H1 (cell line): ENCODE data around the gene PRDM15. TPM values are rescaled to one million over a fixed set of nuclear protein-coding genes. Genes with fewer than 3 reads are reported as not detected.

ENCODE experiments used
- CTCF ChIA-PET: fragments of 300-600 bp; sonication (Branson Sonifier 250); formaldehyde crosslinking; loops from one replicate; lab custom pipeline; 2021; ENCODE audit not compliant: partially characterized antibody; lab: Charles Lee
- POLR2A ChIA-PET: fragments of 300-600 bp; sonication (Branson Sonifier 250); formaldehyde crosslinking; loops from one replicate; lab custom pipeline; 2021; ENCODE audit warnings: inconsistent platforms; ENCODE audit not compliant: partially characterized antibody; lab: Charles Lee
- DNase-seq, 2 experiments: peaks; one replicate each; pipeline versions ENCODE4 v3.0.0 to v3.0.0-alpha.2; 2010 to 2022; ENCODE audit warnings: low spot score in 2 of 2, low read depth in 1 of 2, mixed read lengths in 1 of 2
- FAIRE-seq: peaks from 2 replicates; lab custom pipeline; 2011; peaks lifted over from hg19 to GRCh38; lab: Jason Lieb, UNC
- H2AFZ ChIP-seq: 2 replicates; pipeline ENCODE4 v1.8.1; 2012; ENCODE audit warnings: low read length, inconsistent platforms
- H2AK5ac ChIP-seq: 2 replicates; pipeline ENCODE4 v1.6.1; 2013; ENCODE audit warnings: low read depth, low read length
- H2BK120ac ChIP-seq: replicated peaks from 2 replicates; pipeline ENCODE3; 2013; ENCODE audit warnings: low read depth, low read length, inconsistent platforms
- H2BK12ac ChIP-seq: 2 replicates; pipeline ENCODE4 v1.6.1; 2013; ENCODE audit warnings: low read depth, low read length
- H2BK15ac ChIP-seq: 2 replicates; pipeline ENCODE4 v1.6.1; 2013; ENCODE audit warnings: low read length
- H2BK20ac ChIP-seq: 2 replicates; pipeline ENCODE4 v1.6.1; 2013; ENCODE audit warnings: low read length
- H2BK5ac ChIP-seq: 2 replicates; pipeline ENCODE4 v1.6.1; 2013; ENCODE audit warnings: low read depth, low read length
- H3K14ac ChIP-seq: 2 replicates; pipeline ENCODE4 v1.6.1; 2013; ENCODE audit warnings: inconsistent platforms; ENCODE audit not compliant: insufficient read length
- H3K18ac ChIP-seq: 2 replicates; pipeline ENCODE4 v1.6.1; 2013; ENCODE audit warnings: low read length; ENCODE audit errors: extremely low read depth
- H3K23ac ChIP-seq: 2 replicates; pipeline ENCODE4 v1.6.1; 2013; ENCODE audit warnings: inconsistent platforms; ENCODE audit not compliant: insufficient read length
- H3K23me2 ChIP-seq: 2 replicates; pipeline ENCODE4 v1.6.1; 2013; ENCODE audit warnings: low read depth, low read length
- H3K27ac ChIP-seq: 2 replicates; pipeline ENCODE4 v1.6.1; 2011; ENCODE audit warnings: low read depth, low read length, inconsistent platforms
- H3K27me3 ChIP-seq, 4 experiments: replicated peaks in 1 of 4; 1 replicate in 1 of 4; 2 replicates in 3 of 4; pipeline versions ENCODE4 v1.6.1 to v1.8.1; 2011 to 2013; ENCODE audit warnings: low read length in 3 of 4, mild to moderate bottlenecking in 3 of 4, inconsistent platforms in 2 of 4, mixed read lengths in 2 of 4, moderate library complexity in 1 of 4; ENCODE audit not compliant: control insufficient read depth in 3 of 4, insufficient read depth in 3 of 4; ENCODE audit errors: extremely low read depth in 1 of 4
- H3K36me3 ChIP-seq, 4 experiments: 2 replicates each; pipeline versions ENCODE4 v1.6.1 to v1.8.1; 2011 to 2013; ENCODE audit warnings: mild to moderate bottlenecking in 4 of 4, low read length in 3 of 4, moderate library complexity in 2 of 4, control low read depth in 1 of 4, inconsistent platforms in 1 of 4; ENCODE audit not compliant: insufficient read depth in 4 of 4, control insufficient read depth in 2 of 4
- H3K4ac ChIP-seq: replicated peaks from 2 replicates; pipeline ENCODE3; 2013; ENCODE audit warnings: low read length, low read depth, mixed read lengths, inconsistent platforms; ENCODE audit not compliant: insufficient read length
- H3K4me1 ChIP-seq, 4 experiments: replicated peaks in 1 of 4; 1 replicate in 1 of 4; 2 replicates in 3 of 4; pipeline versions ENCODE4 v1.6.1 to v1.8.1; 2011 to 2013; ENCODE audit warnings: low read length in 3 of 4, inconsistent platforms in 2 of 4, mixed read lengths in 1 of 4; ENCODE audit not compliant: insufficient read depth in 4 of 4, control insufficient read depth in 3 of 4
- H3K4me2 ChIP-seq, 2 experiments: 2 replicates each; pipeline versions ENCODE4 v1.6.1 to v1.8.1; 2011 to 2013; ENCODE audit warnings: low read depth in 2 of 2, low read length in 2 of 2, control low read depth in 1 of 2, inconsistent platforms in 1 of 2, mild to moderate bottlenecking in 1 of 2; ENCODE audit not compliant: insufficient read depth in 1 of 2
- H3K4me3 ChIP-seq, 4 experiments: fragments of 200-600, 300-600 bp in 1 of 4; sonication (generic), shearing (Covaris generic), sonication (Bioruptor Twin) in 1 of 4; 2 replicates each; pipeline versions ENCODE4 v1.5.1 to v1.8.1; 2011 to 2016; ENCODE audit warnings: low read length in 4 of 4, low read depth in 3 of 4, control low read depth in 2 of 4, inconsistent platforms in 2 of 4, mild to moderate bottlenecking in 2 of 4, mixed read lengths in 1 of 4, moderate library complexity in 1 of 4; ENCODE audit not compliant: insufficient read depth in 2 of 4; ENCODE audit errors: extremely low read depth in 1 of 4
- H3K56ac ChIP-seq: replicated peaks from 2 replicates; pipeline ENCODE3; 2013; ENCODE audit warnings: low read depth, mild to moderate bottlenecking, mixed read lengths, low read length, inconsistent platforms; ENCODE audit not compliant: insufficient read length
- H3K79me1 ChIP-seq: 2 replicates; pipeline ENCODE4 v1.6.1; 2013; ENCODE audit warnings: low read depth, low read length, control low read depth
- H3K79me2 ChIP-seq, 2 experiments: 2 replicates each; pipeline versions ENCODE4 v1.6.1 to v1.8.1; 2012 to 2013; ENCODE audit warnings: low read length in 2 of 2, mild to moderate bottlenecking in 2 of 2, inconsistent platforms in 1 of 2; ENCODE audit not compliant: insufficient read depth in 2 of 2, control insufficient read depth in 1 of 2
- H3K9ac ChIP-seq, 4 experiments: replicated peaks in 1 of 4; 1 replicate in 1 of 4; 2 replicates in 3 of 4; pipeline versions ENCODE4 v1.6.1 to v1.8.1; 2011 to 2013; ENCODE audit warnings: low read depth in 3 of 4, low read length in 3 of 4, control low read depth in 2 of 4, mild to moderate bottlenecking in 2 of 4, moderate library complexity in 2 of 4, inconsistent platforms in 1 of 4; ENCODE audit errors: extremely low read depth in 1 of 4
- H3K9me3 ChIP-seq, 2 experiments: 2 replicates each; pipeline versions ENCODE4 v1.6.1 to v1.8.1; 2012 to 2013; ENCODE audit warnings: mild to moderate bottlenecking in 2 of 2, moderate library complexity in 2 of 2, control low read depth in 1 of 2, inconsistent platforms in 1 of 2, low read depth in 1 of 2, low read length in 1 of 2, mixed read lengths in 1 of 2; ENCODE audit not compliant: insufficient read depth in 2 of 2
- H4K20me1 ChIP-seq, 2 experiments: replicated peaks in 1 of 2; 2 replicates each; pipeline versions ENCODE3 to v1.8.1; 2011 to 2013; ENCODE audit warnings: inconsistent platforms in 2 of 2, low read length in 2 of 2, mild to moderate bottlenecking in 1 of 2; ENCODE audit not compliant: insufficient read depth in 2 of 2, control insufficient read depth in 1 of 2
- H4K5ac ChIP-seq: 2 replicates; pipeline ENCODE4 v1.6.1; 2013; ENCODE audit warnings: low read length, low read depth, mixed read lengths, inconsistent platforms; ENCODE audit not compliant: insufficient read length
- H4K8ac ChIP-seq: 2 replicates; pipeline ENCODE4 v1.8.0; 2013; ENCODE audit warnings: mild to moderate bottlenecking, moderate library complexity, low read length, inconsistent platforms; ENCODE audit not compliant: insufficient read depth; ENCODE audit errors: extremely low read depth
- H4K91ac ChIP-seq: replicated peaks from 2 replicates; pipeline ENCODE3; 2013; ENCODE audit warnings: low read length, mixed read lengths, inconsistent platforms; ENCODE audit not compliant: insufficient read length
- SIX5 ChIP-seq: IDR thresholded peaks from 2 replicates; pipeline ENCODE4 v1.6.1; 2011; ENCODE audit warnings: mild to moderate bottlenecking, low read depth, low read length
- WGBS, 2 experiments: shearing (Covaris generic) in 1 of 2; methylation state at CpG; one replicate each; pipeline versions ENCODE4 v1.1.6 to v1.1.7; 2013 to 2015; ENCODE audit warnings: low lambda C conversion rate in 2 of 2, mixed read lengths in 2 of 2, inconsistent platforms in 1 of 2, low coverage in 1 of 2, missing lambda C conversion rate in 1 of 2; ENCODE audit not compliant: insufficient replicate concordance in 2 of 2, insufficient coverage in 1 of 2, insufficient read length in 1 of 2; ENCODE audit errors: extremely low coverage in 1 of 2, missing lambda C conversion rate in 1 of 2; 5-methylcytosine and 5-hydroxymethylcytosine counted together
- polyA plus RNA-seq, 7 experiments: library from polyadenylated mRNA; depleted of rRNA in 3 of 7; stranded (reverse) in 5 of 7; unstranded in 2 of 7; fragments of >200 nt in 5 of 7; fragments of 200-250 nt in 2 of 7; gene quantifications; 1 replicate in 5 of 7; 2 replicates in 1 of 7; 4 replicates in 1 of 7; pipeline versions ENCODE4 v1.2.1 to v1.2.3, GENCODE V29; 2011 to 2013; ENCODE audit warnings: missing spikeins in 2 of 7, mixed read lengths in 2 of 7
- total RNA-seq: library from RNA; stranded (reverse); fragmentation: NEBNext Ultra II Directional; extraction: Animal tissue kit (Norgen Biotek cat#: 25700); gene quantifications from 2 replicates; pipeline ENCODE4 v1.2.1, GENCODE V29; 2021

PRDM15 gene
- total and polyA plus RNA-seq, 2 of the 8 experiments (the other 6 are each of a cell fraction or from before 2014, with no cell fraction given), result 9.7 to 10.5 TPM

GRCh38 chr21:41903559-41904351 lies 24.6 kb upstream of the PRDM15 start:
- no peak for TF ChIP-seq SIX5
- H3K9me3 ChIP-seq, result no peaks in the 10 kb centered on the region
- no peaks in the 10 kb centered on the region for H3K79me1 ChIP-seq
- H4K5ac ChIP-seq, result no peak overlapping the region
- DNase-seq (no peak), FAIRE-seq (no peak)
- no peak overlapping the region for H3K9ac ChIP-seq
- no peak overlapping the region for H2AFZ ChIP-seq
- H3K36me3 ChIP-seq, result no peaks in the 10 kb centered on the region; a peak in 1 of 8 replicates
- H3K27ac ChIP-seq, result no peak overlapping the region
- H2BK5ac ChIP-seq, result no peak overlapping the region
- H2AK5ac ChIP-seq, result no peak overlapping the region
- no peak overlapping the region for H3K23ac ChIP-seq
- no peaks in the 10 kb centered on the region for H4K20me1 ChIP-seq
- H3K23me2 ChIP-seq, result no peaks in the 10 kb centered on the region
- ChIA-PET POLR2A (no interaction called here), CTCF (interaction anchor here (0.7 to 1.6 kb wide), 5 partner anchors 8 to 47 kb away, joined by 3 to 6 read pairs (median 3); no protein-coding TSS in a partner anchor)
- no peaks in the 10 kb centered on the region for H3K79me2 ChIP-seq
- H3K14ac ChIP-seq, result no peak overlapping the region
- no peak overlapping the region for H2BK120ac ChIP-seq
- H3K56ac ChIP-seq, result no peak overlapping the region
- no peaks in the 10 kb centered on the region for H3K27me3 ChIP-seq
- no peak overlapping the region for H3K4me3 ChIP-seq
- H3K4me2 ChIP-seq, result no peak overlapping the region
- no peak overlapping the region for H2BK12ac ChIP-seq
- no peaks in the 10 kb centered on the region; a peak in 1 of 7 replicates for H3K4me1 ChIP-seq
- H2BK20ac ChIP-seq, result no peak overlapping the region
- no peak overlapping the region for H3K4ac ChIP-seq
- H3K18ac ChIP-seq, result no peak overlapping the region; the same call in 1 of the 2 replicates
- no peak overlapping the region for H4K91ac ChIP-seq
- 84% methylated on average over 22 of the region's 23 CpGs; no CpG with 5 or more reads in 1 of the 2 experiments for WGBS, 2 experiments
- no peak overlapping the region for H2BK15ac ChIP-seq
- H4K8ac ChIP-seq, result no peak overlapping the region
